Neural progenitor cell (in vitro differentiated cells): Measurements from ENCODE around the gene ARHGAP15. TPM values are rescaled to one million over a fixed set of nuclear protein-coding genes. Genes with fewer than 3 reads are reported as not detected.

ENCODE experiments used
- DNase-seq: peaks from one replicate; pipeline ENCODE4 v3.0.0-alpha.2; 2016; ENCODE audit warnings: low spot score
- H2AFZ ChIP-seq: fragments of 200-600 bp; sonication (generic); replicated peaks from 2 replicates; pipeline ENCODE4 v1.6.1; 2016; ENCODE audit warnings: antibody characterized with exemption
- H3F3A ChIP-seq: fragments of 200-600 bp; sonication (generic); 2 replicates; pipeline ENCODE4 v1.6.1; 2016; ENCODE audit warnings: antibody characterized with exemption, low read depth
- H3K27ac ChIP-seq: fragments of 200-600 bp; sonication (generic); 2 replicates; pipeline ENCODE4 v1.5.1; 2016; ENCODE audit warnings: mild to moderate bottlenecking
- H3K27me3 ChIP-seq: fragments of 200-600 bp; sonication (generic); 2 replicates; pipeline ENCODE4 v1.6.1; 2016; ENCODE audit warnings: mild to moderate bottlenecking, moderate library complexity
- H3K36me3 ChIP-seq: fragments of 200-600 bp; sonication (generic); 2 replicates; pipeline ENCODE4 v1.5.1; 2016
- H3K4me1 ChIP-seq: fragments of 200-600 bp; sonication (generic); 2 replicates; pipeline ENCODE4 v1.6.1; 2016; ENCODE audit warnings: mixed run types
- H3K4me2 ChIP-seq: fragments of 200-600 bp; sonication (generic); 2 replicates; pipeline ENCODE4 v1.6.1; 2016
- H3K4me3 ChIP-seq: fragments of 200-600 bp; sonication (generic); 2 replicates; pipeline ENCODE4 v1.5.1; 2016
- H3K79me2 ChIP-seq: fragments of 200-600 bp; sonication (generic); 2 replicates; pipeline ENCODE4 v1.6.1; 2016; ENCODE audit warnings: low read depth
- H3K9ac ChIP-seq: fragments of 200-600 bp; sonication (generic); 2 replicates; pipeline ENCODE4 v1.6.1; 2016
- H3K9me3 ChIP-seq: fragments of 200-600 bp; sonication (generic); 2 replicates; pipeline ENCODE4 v1.5.1; 2016; ENCODE audit warnings: low read depth
- H4K20me1 ChIP-seq: fragments of 200-600 bp; sonication (generic); 2 replicates; pipeline ENCODE4 v1.6.1; 2016; ENCODE audit warnings: low read depth
- H3K27ac Mint-ChIP-seq: 3 replicates; pipeline ENCODE4 v1.8.0; 2021; ENCODE audit warnings: mixed read lengths
- H3K27me3 Mint-ChIP-seq: 2 replicates; pipeline ENCODE4 v1.8.0; 2022; ENCODE audit warnings: low read depth, mild to moderate bottlenecking, inconsistent platforms, moderate library complexity, mixed read lengths; ENCODE audit not compliant: insufficient read depth
- H3K36me3 Mint-ChIP-seq: 3 replicates; pipeline ENCODE4 v1.8.0; 2021; ENCODE audit warnings: mixed read lengths
- H3K4me1 Mint-ChIP-seq: 3 replicates; pipeline ENCODE4 v1.8.0; 2021; ENCODE audit warnings: mixed read lengths
- H3K4me3 Mint-ChIP-seq: 3 replicates; pipeline ENCODE4 v1.8.0; 2021; ENCODE audit warnings: mild to moderate bottlenecking, moderate library complexity, mixed read lengths
- H3K9me3 Mint-ChIP-seq: 3 replicates; pipeline ENCODE4 v1.8.0; 2020; ENCODE audit warnings: mixed read lengths
- CTCF ChIP-seq: fragments of 200-600 bp; sonication (generic); IDR thresholded peaks from 2 replicates; pipeline ENCODE4 v1.5.1; 2017; ENCODE audit warnings: antibody characterized with exemption, mild to moderate bottlenecking
- EZH2 ChIP-seq: fragments of 200-600 bp; sonication (generic); IDR thresholded peaks from 2 replicates; pipeline ENCODE4 v1.6.1; 2017; ENCODE audit warnings: antibody characterized with exemption, mild to moderate bottlenecking, moderate library complexity
- EZH2phosphoT487 ChIP-seq: fragments of 200-600 bp; sonication (generic); IDR thresholded peaks from 2 replicates; pipeline ENCODE4 v1.6.1; 2017; ENCODE audit warnings: antibody characterized with exemption
- total RNA-seq: library from RNA; depleted of rRNA; stranded (reverse); fragments of >200 nt; gene quantifications from 2 replicates; pipeline ENCODE4 v1.2.3, GENCODE V29; 2015; ENCODE audit warnings: low replicate concordance

ARHGAP15 gene
- total RNA-seq, 1 donor from 2014 or later: 5.9 TPM

- H2AFZ ChIP-seq: peak overlapping the region; percentile 90
- H3F3A ChIP-seq: peaks cover 9% of the 10 kb centered on the region
- H4K20me1 ChIP-seq: no peaks in the 10 kb centered on the region
- peaks cover 59% of the 10 kb centered on the region for H3K4me1 ChIP-seq
- H3K27me3 ChIP-seq: no peaks in the 10 kb centered on the region
- no peaks in the 10 kb centered on the region for H3K36me3 ChIP-seq
- H3K4me3 Mint-ChIP-seq: peak overlapping the region; percentile 16
- TF ChIP-seq CTCF (no peak), EZH2 (no peak), EZH2phosphoT487 (no peak)
- no peak overlapping the region for H3K9ac ChIP-seq
- peak overlapping the region; percentile 74 for H3K27ac Mint-ChIP-seq
- H3K4me2 ChIP-seq: peak overlapping the region; percentile 50
- H3K9me3 ChIP-seq: no peaks in the 10 kb centered on the region
- DNase-seq: peak; percentile 28
- H3K4me1 Mint-ChIP-seq: peaks cover 33% of the 10 kb centered on the region
- H3K36me3 Mint-ChIP-seq: no peaks in the 10 kb centered on the region
- H3K9me3 Mint-ChIP-seq: no peaks in the 10 kb centered on the region
- H3K4me3 ChIP-seq: no peak overlapping the region
- H3K27me3 Mint-ChIP-seq: peaks cover 2% of the 10 kb centered on the region
- peak overlapping the region; percentile 71 for H3K27ac ChIP-seq
- no peaks in the 10 kb centered on the region for H3K79me2 ChIP-seq
Observed at GRCh38 chr2:143525402-143525860, 396.2 kb downstream of the ARHGAP15 start.

GRCh38 chr2:143526498-143526897, 397.3 kb downstream of the ARHGAP15 start:
- Histone ChIP-seq H3K36me3 (no peaks in the 10 kb centered on the region), H3K4me1 (peaks cover 63% of the 10 kb centered on the region), H3K9me3 (no peaks in the 10 kb centered on the region), H3K27ac (peak overlapping the region; percentile 71), H3K27me3 (no peaks in the 10 kb centered on the region), H3K9ac (no peak overlapping the region), H3K79me2 (no peaks in the 10 kb centered on the region), H3K4me3 (no peak overlapping the region), H4K20me1 (no peaks in the 10 kb centered on the region), H3F3A (peaks cover 9% of the 10 kb centered on the region), H2AFZ (peak overlapping the region; percentile 90), H3K4me2 (peak overlapping the region; percentile 50)
- H3K9me3 Mint-ChIP-seq: no peaks in the 10 kb centered on the region
- DNase-seq: no peak
- no peaks in the 10 kb centered on the region for H3K36me3 Mint-ChIP-seq
- peaks cover 2% of the 10 kb centered on the region for H3K27me3 Mint-ChIP-seq
- H3K4me1 Mint-ChIP-seq: peaks cover 33% of the 10 kb centered on the region
- H3K4me3 Mint-ChIP-seq: no peak overlapping the region
- TF ChIP-seq EZH2phosphoT487: no peak
- no peak for TF ChIP-seq EZH2
- no peak for TF ChIP-seq CTCF
- H3K27ac Mint-ChIP-seq: no peak overlapping the region

- H3K4me1 Mint-ChIP-seq: peaks cover 35% of the 10 kb centered on the region
- TF ChIP-seq EZH2phosphoT487: peak; percentile 54
- no peak for TF ChIP-seq CTCF
- no peak for TF ChIP-seq EZH2
- H3K36me3 Mint-ChIP-seq: no peaks in the 10 kb centered on the region
Observed at GRCh38 chr2:143528021-143528420, 398.8 kb downstream of the ARHGAP15 start.

More at GRCh38 chr2:143528021-143528420, 398.8 kb downstream of the ARHGAP15 start:
- no peaks in the 10 kb centered on the region for H3K27me3 ChIP-seq
- H3K4me3 ChIP-seq: no peak overlapping the region
- H4K20me1 ChIP-seq: no peaks in the 10 kb centered on the region
- H3K9me3 ChIP-seq: no peaks in the 10 kb centered on the region
- H3K27ac ChIP-seq: no peak overlapping the region
- no peaks in the 10 kb centered on the region for H3K79me2 ChIP-seq
- no peak overlapping the region for H3K27ac Mint-ChIP-seq
- H3K4me1 ChIP-seq: peaks cover 65% of the 10 kb centered on the region
- no peaks in the 10 kb centered on the region for H3K36me3 ChIP-seq
- H3K27me3 Mint-ChIP-seq: peaks cover 2% of the 10 kb centered on the region
- peaks cover 13% of the 10 kb centered on the region for H3F3A ChIP-seq
- no peak overlapping the region for H3K4me3 Mint-ChIP-seq
- H3K9me3 Mint-ChIP-seq: no peaks in the 10 kb centered on the region
- no peak overlapping the region for H3K4me2 ChIP-seq
- peak; percentile 27 for DNase-seq
- no peak overlapping the region for H3K9ac ChIP-seq
- H2AFZ ChIP-seq: no peak overlapping the region
